K562 (cell line): ENCODE results near the gene TPD52L2.

Experiments used
- DPF2 ChIP-seq: fragments of 450-650 bp; IDR thresholded peaks from 2 replicates; pipeline ENCODE4 v1.6.1; 2016
- EZH2 ChIP-seq: IDR thresholded peaks from 2 replicates; pipeline ENCODE4 v1.6.1; 2012; ENCODE audit warnings: low read depth, mild to moderate bottlenecking, inconsistent platforms, low read length, borderline replicate concordance
- RAD51 ChIP-seq: fragments of 450-650 bp; IDR thresholded peaks from 2 replicates; pipeline ENCODE4 v1.7.1; 2016; ENCODE audit warnings: low read depth, mild to moderate bottlenecking, borderline replicate concordance
- RBFOX2 ChIP-seq: fragments of 200-400 bp; formaldehyde crosslinking; IDR thresholded peaks from 2 replicates; pipeline ENCODE4 v1.6.1; 2017; ENCODE audit warnings: low read depth, mild to moderate bottlenecking, low read length, moderate library complexity
- TF ChIP-seq, protein P1 (sequence below), 3 experiments: IDR thresholded peaks in 2 of 3; conservative IDR thresholded peaks in 1 of 3; 2 replicates each; pipeline ENCODE4 v1.5.1; 2011 to 2012; ENCODE audit warnings: low read length in 3 of 3, mild to moderate bottlenecking in 3 of 3, control low read depth in 2 of 3, improper control_type of control experiment in 1 of 3, inconsistent platforms in 1 of 3, low read depth in 1 of 3, mixed read lengths in 1 of 3, moderate library complexity in 1 of 3; ENCODE audit not compliant: insufficient read depth in 2 of 3

DNA sequence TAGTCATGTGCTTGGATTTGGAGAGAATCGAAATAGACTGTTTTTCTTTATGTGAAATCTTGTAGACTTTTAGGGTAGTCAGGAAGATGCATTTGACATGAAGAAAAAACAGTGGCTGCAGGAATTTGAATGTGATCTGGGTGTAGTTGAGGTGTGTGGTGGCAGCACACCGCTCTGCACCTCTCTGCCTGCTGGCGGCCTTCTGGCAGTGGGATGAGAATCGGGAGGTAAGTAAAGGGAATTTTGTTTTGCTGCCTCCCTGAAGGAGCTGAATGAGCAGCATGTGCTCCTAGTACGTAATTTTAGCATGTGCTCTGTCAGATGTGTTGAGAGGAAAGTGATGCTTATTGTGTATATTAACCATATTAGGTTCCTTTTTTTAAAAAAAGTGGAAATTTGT is 3.2 kb downstream of the TPD52L2 start:
- no peak for TF ChIP-seq RBFOX2
- TF ChIP-seq EZH2: no peak
- TF ChIP-seq DPF2: no peak
- TF ChIP-seq RAD51: no peak
- TF ChIP-seq, protein P1, sequence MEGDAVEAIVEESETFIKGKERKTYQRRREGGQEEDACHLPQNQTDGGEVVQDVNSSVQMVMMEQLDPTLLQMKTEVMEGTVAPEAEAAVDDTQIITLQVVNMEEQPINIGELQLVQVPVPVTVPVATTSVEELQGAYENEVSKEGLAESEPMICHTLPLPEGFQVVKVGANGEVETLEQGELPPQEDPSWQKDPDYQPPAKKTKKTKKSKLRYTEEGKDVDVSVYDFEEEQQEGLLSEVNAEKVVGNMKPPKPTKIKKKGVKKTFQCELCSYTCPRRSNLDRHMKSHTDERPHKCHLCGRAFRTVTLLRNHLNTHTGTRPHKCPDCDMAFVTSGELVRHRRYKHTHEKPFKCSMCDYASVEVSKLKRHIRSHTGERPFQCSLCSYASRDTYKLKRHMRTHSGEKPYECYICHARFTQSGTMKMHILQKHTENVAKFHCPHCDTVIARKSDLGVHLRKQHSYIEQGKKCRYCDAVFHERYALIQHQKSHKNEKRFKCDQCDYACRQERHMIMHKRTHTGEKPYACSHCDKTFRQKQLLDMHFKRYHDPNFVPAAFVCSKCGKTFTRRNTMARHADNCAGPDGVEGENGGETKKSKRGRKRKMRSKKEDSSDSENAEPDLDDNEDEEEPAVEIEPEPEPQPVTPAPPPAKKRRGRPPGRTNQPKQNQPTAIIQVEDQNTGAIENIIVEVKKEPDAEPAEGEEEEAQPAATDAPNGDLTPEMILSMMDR (IDR thresholded peaks at IDR 0.05 in 2 of 3, conservative IDR thresholded peaks at IDR 0.05 in 1 of 3; ENCODE audit: insufficient read depth in 2 of 3, low read depth in 1 of 3, low read length in 3 of 3): no peak
